Inferior parietal cortex (tissue), 1 donor: ENCODE data around the gene RPH3AL.
A peak's percentile ranks its signal among the peaks of the same experiment; 100 is the strongest.
"Not testable (repeated sequence)": the region's sequence is repeated elsewhere in the genome, so short reads cannot be mapped to it uniquely, and the experiment has no call there.

Source experiments
- DNase-seq: peaks from one replicate; pipeline ENCODE4 v3.0.0-alpha.2; 2016; ENCODE audit errors: extremely low spot score

RPH3AL gene

GRCh38 chr17:282000-282911, 70.4 kb downstream of the RPH3AL start:
- DNase-seq = no peak

DNA sequence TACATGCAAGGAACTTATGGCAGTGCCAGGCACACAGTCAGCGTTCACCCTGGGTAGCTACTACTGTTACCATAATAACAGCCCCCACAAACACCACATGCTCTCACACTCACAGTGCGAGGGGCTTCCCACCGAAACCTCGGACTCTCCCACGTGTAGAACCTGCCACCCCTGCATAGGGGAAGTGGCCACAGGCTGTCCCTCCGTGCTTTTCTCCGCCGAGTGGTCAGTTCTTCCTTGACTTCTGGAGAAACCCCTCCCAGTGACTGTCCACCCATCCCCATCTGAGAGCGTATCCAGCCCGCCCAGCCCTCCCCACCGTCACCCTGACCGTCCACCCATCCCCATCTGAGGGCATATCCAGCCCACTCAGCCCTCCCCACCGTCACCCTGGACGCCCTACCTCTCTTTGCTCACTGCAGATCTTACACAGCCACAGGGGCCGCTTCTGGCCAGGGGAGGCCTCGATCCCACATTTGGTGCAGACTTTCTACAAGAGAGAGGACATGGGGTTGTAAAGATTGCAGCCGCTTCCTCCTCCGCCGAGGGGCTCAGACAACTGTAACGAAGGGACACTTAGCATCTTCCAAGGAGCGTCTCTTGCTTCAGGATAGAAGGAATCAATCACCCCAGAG, 71.1 kb downstream of the RPH3AL start:
- no peak for DNase-seq

DNA sequence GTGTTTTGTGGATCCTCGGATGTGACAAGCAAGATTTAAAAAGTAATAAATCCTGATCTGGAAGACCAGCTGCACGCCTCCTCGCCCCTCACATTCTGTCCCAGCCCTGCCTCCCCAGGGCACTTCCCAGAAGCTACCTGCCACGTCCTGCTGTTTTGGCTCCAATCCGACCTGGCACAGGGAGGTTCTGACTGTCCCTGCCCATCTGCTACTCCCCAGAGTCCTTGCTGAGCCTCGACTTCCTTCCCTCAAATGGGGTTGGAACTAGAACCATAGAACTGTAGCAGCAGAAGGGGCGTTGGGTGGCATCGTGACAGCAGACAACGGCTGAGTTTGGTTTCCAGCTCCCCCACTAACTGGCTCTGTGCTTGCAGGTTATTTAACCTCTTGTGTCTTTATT, 71.7 kb downstream of the RPH3AL start:
- no peak for DNase-seq

GRCh38 chr17:280216-280615, 72.4 kb downstream of the RPH3AL start:
- no peak for DNase-seq

DNA sequence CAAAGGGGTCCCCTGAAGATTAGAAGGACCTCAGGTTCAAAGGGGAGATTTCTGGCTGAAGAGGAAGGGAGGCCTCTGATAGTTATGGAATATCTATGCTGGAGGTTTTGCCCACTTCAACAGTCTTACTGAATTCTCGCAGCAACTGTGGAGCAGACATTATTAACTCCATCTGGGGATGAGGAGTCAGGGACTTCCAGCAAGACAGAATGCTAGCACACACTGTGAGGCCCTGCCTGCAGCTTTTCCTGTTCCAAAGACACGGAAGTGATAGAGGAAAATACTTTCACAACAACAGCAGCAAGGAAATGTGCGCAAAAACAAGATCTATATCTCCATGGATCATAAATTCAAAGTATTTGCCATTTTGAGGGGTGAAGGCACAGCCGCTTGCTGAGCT, 72.8 kb downstream of the RPH3AL start:
- no peak for DNase-seq

DNA sequence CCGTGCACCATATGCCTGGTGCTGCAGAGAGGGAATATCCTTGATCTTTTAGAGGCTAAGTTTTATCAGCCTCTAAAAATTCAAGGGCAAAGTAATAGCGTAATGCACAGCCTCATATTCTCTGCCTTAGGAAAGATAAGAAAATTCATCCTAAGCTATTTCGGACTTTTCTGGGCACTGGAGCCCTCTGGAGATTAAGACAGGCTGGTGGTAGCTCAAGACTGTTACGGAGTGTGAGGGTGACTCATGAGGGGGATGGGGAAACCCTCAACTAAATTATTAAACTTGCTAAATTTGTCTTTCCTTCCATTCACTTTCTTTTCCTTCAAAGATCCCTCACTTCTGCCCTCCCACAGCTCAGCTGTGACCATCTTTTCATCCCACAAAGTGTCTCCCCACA, 73.3 kb downstream of the RPH3AL start:
- DNase-seq = no peak

- DNase-seq = no peak
Measured at GRCh38 chr17:278676-279059, 73.9 kb downstream of the RPH3AL start.

- no peak for DNase-seq
Measured at GRCh38 chr17:278055-278675, 74.4 kb downstream of the RPH3AL start.

GRCh38 chr17:274902-275301, 77.7 kb downstream of the RPH3AL start:
- no peak for DNase-seq

DNA sequence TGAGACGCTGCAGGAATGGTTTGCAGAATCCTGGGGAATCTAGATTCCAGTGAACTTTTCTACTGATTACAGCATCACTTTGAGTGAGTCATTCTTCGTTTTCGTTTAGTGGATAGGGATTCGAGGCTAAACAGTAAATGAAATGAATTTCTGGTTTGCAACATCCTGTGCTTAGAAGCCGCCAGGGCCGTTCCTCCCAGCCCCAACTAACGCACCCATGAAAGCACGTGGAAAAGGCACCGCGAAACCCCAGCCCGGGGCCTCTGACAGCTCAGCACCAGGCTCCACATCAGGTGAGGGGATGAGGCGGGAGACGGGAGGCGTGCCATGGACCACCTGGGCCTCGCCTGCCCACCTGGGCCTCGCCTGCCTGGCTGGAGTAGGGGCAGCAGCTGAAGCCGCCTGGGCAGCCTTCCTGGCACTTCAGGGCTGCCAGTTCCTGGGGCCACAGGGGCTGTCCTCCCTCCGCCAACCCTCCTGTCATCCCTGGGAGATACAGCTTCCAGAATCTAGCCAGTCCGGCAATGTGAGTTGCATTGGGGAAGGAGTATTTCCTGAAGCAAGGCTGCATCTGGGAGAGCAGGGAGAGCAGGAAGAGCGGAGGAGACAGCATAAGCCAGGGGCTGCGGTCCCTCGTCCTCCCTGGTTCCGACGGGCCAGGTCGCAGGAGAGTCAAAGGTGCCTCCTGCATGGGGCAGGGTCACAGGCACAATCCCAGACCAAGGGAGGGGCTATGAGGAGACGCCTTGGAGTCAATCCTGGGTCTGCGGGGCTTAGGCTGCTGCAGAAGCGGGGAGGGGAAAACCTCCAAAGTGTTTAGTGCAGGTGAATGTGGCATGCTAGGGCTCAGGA, 78.4 kb downstream of the RPH3AL start:
- DNase-seq = no peak

DNA sequence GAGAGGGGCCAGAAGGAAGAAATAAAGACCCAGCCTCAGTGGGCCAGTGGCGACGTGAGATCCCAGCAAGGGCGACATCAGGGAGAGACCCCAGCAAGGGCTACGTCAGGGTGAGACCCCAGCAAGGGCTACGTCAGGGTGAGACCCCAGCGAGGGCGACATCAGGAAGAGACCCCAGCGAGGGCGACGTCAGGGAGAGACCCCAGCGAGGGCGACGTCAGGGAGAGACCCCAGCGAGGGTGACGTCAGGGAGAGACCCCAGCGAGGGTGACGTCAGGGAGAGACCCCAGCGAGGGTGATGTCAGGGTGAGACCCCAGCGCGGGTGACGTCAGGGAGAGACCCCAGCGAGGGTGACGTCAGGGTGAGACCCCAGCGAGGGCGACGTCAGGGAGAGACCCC, 79.8 kb downstream of the RPH3AL start:
- DNase-seq = not testable (repeated sequence)

DNA sequence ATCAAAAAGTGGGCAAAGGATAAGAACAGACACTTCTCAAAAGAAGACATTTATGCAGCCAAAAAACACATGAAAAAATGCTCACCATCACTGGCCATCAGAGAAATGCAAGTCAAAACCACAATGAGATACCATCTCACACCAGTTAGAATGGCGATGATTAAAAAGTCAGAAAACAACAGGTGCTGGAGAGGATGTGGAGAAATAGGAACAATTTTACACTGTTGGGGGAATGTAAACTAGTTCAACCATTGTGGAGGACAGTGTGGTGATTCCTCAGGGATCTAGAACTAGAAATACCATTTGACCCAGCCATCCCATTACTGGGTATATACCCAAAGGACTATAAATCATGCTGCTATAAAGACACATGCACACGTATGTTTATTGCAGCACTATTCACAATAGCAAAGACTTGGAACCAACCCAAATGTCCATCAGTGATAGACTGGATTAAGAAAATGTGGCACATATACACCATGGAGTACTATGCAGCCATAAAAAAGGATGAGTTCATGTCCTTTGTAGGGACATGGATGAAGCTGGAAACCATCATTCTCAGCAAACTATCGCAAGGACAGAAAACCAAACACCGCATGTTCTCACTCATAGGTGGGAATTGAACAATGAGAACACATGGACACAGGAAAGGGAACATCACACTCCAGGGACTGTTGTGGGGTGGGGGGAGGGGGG, 80.5 kb downstream of the RPH3AL start:
- DNase-seq = not testable (repeated sequence)

- DNase-seq = peak; percentile 25
Measured at GRCh38 chr17:269616-270514, 82.7 kb downstream of the RPH3AL start.

DNA sequence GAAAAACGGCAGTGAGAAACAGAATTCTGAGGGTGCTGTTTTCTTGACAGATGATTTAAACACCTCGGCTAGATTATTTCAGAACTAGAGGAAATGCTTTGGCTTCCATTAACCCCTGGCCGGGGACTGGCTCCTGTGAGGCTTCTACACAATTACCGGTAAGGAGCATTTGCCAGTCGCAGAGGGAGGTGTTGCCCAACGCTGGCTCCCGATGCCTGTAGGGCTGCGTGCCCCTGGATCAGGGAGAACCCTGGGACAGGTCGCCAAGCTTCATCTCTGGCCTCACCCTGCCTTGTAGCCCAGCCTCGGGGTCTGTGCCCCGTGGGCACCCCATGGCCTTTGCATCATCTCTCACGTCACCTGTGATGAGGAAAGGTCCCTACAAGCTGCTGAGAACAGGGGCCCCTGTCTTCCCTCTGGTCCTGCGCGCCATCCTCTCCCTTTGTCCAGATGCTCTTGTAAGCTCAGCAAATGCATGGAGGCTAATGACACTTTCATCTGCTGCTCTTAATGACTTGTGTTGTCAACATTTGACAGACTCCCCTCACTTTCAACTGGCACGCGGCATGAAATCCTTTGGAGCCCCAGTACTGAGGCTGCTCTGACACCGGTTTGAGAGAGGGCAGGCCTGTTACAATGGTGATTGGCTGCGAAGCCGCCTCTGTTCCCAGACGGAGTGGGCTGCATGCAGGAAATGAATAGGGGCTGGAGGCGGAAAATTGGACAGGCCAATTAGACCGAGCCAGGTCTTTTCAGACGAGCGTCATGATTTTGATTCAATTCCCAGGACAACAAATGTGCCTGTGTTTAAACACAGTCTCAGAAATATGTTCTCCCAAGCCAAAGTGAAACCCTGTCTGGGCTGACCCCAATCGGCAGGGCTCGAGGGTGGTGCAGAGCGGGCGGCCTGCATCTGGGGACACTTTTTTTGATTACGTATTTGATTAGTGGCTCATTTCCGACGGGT, 85.6 kb downstream of the RPH3AL start:
- peak; percentile 17 for DNase-seq

DNA sequence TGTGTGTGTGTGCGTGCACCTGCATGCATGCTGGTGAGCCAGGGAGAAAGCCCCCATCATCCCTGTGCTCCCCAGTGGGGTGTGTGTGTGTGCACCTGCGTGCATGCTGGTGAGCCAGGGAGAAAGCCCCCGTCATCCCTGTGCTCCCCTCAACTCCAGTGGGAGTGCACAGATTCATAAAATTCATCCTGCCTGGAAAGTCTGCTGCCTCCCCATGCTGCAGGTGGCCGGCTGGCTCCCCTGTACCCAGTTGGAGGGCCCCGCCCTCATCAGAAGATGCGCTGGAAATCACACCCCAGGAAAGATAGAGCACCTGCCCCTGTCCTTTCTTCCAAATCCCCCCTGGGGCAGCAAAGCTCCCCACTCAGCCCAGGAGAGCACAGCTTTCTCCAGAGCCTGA, 86.4 kb downstream of the RPH3AL start:
- no peak for DNase-seq

GRCh38 chr17:265718-266117, 86.9 kb downstream of the RPH3AL start:
- no peak for DNase-seq

DNA sequence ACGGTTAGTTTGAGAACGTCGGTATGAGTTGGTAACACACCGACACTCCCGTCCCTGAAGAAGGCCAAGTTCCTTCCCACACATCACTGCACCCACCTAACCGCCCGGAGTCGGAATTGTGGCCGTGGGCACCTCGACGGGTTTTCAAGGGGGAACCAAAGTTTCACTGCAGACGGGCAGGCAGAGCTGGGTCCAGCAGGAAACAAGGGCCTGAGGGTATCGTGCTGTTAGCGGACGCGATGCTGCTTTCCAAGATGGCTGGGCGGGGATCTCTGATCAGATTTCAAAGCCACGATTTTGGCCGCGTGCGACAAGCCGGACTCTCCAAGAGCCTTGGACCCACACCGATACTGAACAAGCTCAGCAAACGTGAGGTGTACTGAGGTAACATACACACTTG, 88.8 kb downstream of the RPH3AL start:
- DNase-seq = no peak

DNA sequence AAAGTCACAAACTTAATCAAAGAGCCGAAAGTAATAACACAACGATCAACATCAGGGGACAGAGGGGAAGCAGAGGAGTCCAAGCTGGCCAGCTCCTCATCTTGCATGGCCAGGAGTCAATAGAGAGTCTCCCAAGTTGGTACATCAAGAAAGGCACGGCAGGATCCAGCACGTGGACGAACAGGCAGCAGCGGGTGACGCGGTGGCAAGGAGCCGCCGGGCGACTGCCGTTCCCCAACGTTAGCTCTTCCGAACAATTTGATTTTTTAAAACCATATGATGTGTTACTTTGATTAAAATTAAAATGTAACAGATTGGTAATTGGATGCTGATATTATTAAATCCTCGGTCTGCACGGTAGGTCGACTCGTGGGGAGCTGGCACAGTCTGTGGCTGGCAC, 89.3 kb downstream of the RPH3AL start:
- no peak for DNase-seq

- no peak for DNase-seq
Measured at GRCh38 chr17:261635-262034, 91.0 kb downstream of the RPH3AL start.
